ENCODE results near the gene SAMD1.

DNA sequence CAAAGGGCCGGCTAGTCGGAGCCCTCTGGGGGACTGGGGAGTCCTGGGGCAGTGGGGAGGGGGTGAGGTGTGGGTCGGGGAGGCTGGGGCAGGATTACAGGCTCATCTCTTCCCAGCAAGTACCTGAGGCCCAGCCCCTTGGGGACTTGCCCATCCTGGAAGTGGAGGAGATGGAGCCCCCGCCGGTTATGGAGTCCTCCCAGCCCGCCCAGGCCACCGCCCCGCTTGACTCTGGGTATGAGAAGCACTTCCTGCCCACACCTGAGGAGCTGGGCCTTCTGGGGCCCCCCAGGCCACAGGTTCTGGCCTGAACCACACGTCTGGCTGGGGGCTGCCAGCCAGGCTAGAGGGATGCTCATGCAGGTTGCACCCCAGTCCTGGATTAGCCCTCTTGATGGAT is 38.6 kb downstream of the SAMD1 start:
- TF ChIP-seq CTCF (conservative IDR thresholded peaks at IDR 0.05) (no peak), ZFX (IDR thresholded peaks at IDR 0.05) (no peak)

Measured in C4-2B (cell line).